Fibroblast of skin of right biceps (primary cell): ENCODE measurements around the gene TCP11L2.
A peak's percentile ranks its signal among the peaks of the same experiment; 100 is the strongest.
"Not testable (repeated sequence)": the region's sequence is repeated elsewhere in the genome, so short reads cannot be mapped to it uniquely, and the experiment has no call there.

ENCODE experiments used
- DNase-seq: peaks from one replicate; pipeline ENCODE4 v3.0.0-alpha.2; 2013

TCP11L2 gene

DNA sequence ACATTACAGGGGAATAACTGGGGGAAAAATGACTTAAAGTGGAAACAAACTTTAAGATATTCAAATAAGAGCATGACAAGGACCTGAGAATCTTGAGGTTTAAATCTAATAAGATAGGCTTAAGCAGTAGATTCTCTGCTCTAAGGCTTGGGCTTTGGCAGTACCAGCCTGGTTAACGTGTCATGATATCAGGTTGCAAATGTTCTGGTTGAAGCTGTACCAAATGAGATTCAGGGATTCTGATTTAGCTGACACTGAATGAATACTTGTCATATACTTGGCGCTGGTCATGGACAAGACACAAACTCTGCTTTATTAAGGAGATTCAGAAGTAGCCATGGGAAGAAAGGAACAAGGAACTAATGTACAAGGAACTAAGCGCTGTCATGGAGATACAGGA is 6.1 kb downstream of the TCP11L2 start:
- no peak for DNase-seq

- peak; percentile 81 for DNase-seq
Measured at GRCh38 chr12:106309671-106310505, 7.4 kb downstream of the TCP11L2 start.

GRCh38 chr12:106310687-106311086 is 8.2 kb downstream of the TCP11L2 start:
- DNase-seq, result no peak

DNA sequence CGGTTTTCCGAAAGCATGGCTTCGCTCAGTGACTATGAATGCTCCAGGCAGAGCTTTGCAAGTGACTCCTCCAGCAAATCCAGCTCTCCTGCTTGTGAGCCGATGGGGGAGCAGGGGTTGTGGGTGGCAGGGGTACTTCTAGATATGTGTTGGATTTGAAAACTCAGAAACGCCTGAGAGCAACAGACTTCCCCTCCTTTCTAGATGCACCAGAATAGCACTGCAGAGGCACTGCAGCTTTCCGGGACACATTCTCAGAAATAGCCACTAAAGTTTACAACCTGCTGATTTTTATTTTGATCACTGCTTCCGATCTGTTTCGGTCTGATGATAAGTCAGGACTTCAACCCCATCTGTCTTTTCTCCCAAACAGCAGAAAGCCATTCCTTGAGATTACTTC is 8.6 kb downstream of the TCP11L2 start:
- DNase-seq, result no peak

DNA sequence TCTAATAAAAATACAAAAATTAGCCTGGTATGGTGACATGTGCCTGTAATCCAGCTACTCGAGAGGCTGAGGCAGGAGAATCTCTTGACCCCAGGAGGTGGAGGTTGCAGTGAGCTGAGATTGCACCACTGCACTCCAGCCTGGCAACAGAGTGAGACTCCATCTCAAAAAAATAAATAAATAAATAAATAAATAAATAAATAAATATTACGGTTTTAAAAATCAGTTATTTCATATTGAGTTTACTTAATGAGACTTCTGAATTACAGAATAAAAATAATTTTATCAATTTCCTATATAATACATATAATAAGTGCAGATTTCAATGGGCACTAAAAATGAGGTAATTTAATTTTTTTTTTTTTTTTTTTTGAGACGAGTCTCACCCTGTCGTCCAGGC is 10.9 kb downstream of the TCP11L2 start:
- not testable (repeated sequence) for DNase-seq

- DNase-seq, result no peak
Measured at GRCh38 chr12:106315523-106315922, 13.0 kb downstream of the TCP11L2 start.

- no peak for DNase-seq
Measured at GRCh38 chr12:106317406-106318082, 15.0 kb downstream of the TCP11L2 start.

DNA sequence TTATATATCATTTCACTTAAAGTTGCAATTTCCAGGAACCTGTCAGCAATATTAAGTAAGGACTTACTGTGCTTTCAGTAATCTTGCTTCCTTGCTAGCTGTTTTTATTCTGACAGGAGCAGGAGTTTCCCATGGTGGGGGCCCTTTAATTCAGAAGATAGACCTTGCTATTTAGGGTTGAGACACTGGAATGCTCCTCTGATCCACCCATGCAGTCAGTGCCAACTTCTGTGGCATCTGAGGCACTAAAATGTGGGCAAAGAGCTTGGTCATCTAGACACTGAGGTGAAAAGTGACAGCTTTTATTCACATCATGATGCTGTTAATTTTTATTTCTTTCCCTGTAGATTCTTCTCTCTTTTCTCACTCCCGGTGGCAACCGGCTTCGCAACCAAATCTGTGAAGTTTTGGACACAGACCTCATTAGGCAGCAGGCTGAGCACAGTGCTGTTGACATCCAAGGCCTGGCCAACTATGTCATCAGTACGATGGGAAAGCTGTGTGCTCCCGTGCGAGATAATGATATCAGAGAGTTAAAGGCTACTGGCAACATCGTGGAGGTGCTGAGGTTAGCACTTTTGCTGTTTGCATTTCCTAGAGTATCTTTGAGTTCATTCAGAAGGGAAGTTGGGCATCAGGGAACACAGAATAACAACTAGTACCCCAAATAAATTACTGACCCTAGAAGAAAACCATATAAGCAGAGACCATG is 18.8 kb downstream of the TCP11L2 start:
- no peak for DNase-seq

GRCh38 chr12:106323537-106323936 is 21.0 kb downstream of the TCP11L2 start:
- DNase-seq, result no peak

- DNase-seq, result no peak
Measured at GRCh38 chr12:106327309-106327869, 24.9 kb downstream of the TCP11L2 start.

- no peak for DNase-seq
Measured at GRCh38 chr12:106328735-106329134, 26.2 kb downstream of the TCP11L2 start.

GRCh38 chr12:106329231-106329982 is 26.9 kb downstream of the TCP11L2 start:
- no peak for DNase-seq

DNA sequence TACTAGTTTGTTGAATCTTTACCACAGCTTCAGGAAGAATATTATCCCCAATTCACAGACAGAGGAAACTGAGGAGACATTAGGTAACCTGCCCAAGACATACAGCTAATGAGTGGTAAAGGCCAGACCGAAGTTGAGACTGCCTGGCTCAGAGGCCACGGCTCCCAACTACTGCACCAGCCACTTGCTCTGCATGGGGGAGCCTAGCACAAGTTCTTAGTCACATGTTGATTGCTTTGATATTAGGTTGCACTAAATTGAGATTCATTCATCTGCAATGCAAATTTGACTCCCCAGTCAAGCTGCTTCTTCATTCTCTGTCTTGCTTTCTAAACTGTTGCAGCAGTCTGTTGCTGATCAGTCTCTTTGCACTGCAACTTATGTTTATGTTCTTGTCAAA is 29.1 kb downstream of the TCP11L2 start:
- DNase-seq, result no peak

GRCh38 chr12:106332536-106332935 is 30.0 kb downstream of the TCP11L2 start:
- no peak for DNase-seq

DNA sequence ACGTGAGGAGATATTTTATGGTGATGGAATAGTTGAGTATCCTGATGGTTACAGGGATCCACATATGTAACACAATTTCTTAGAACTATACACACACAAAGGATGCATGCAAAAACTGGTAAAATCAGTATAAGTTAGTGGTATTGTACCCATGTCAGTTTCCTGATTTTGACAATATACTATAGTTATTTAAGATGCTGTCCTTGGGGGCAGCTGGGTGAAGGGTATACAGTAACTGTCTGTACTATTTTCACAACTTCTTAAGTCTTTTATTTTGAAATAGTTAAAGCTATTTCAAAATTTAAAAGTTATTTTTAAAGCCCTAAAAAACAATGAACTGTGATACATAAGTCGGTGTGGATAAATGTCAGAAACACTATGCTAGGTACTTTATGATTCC is 30.5 kb downstream of the TCP11L2 start:
- no peak for DNase-seq

GRCh38 chr12:106333756-106334155 is 31.2 kb downstream of the TCP11L2 start:
- no peak for DNase-seq

- peak; percentile 47 for DNase-seq
Measured at GRCh38 chr12:106341086-106341877, 38.7 kb downstream of the TCP11L2 start.

GRCh38 chr12:106342397-106343213 is 40.1 kb downstream of the TCP11L2 start:
- peak; percentile 65 for DNase-seq

- DNase-seq, result no peak
Measured at GRCh38 chr12:106343214-106343528, 40.6 kb downstream of the TCP11L2 start.

GRCh38 chr12:106344131-106344530 is 41.6 kb downstream of the TCP11L2 start:
- no peak for DNase-seq

- DNase-seq, result peak; percentile 59
Measured at GRCh38 chr12:106345746-106346145, 43.2 kb downstream of the TCP11L2 start.
